GM12878 (cell line): ENCODE results near the gene MYO7A. TPM values are rescaled to one million over a fixed set of nuclear protein-coding genes. Genes with fewer than 3 reads are reported as not detected.

Experiments
- ATAC-seq: fragments of 200-7000 bp; cut with Tn5 transposase; 3 replicates; pipeline ENCODE4 v1.9.1; 2020; ENCODE audit warnings: mild to moderate bottlenecking, moderate library complexity
- BruUV-seq: library from RNA; stranded (reverse); fragments of 400-500 nt; replicated peaks from 2 replicates; lab custom pipeline; 2021; lab: Mats Ljungman, UMichigan
- CTCF ChIA-PET: fragments of 300-600 bp; sonication (Branson Sonifier 250); formaldehyde crosslinking; extraction: SDS; loops from one replicate; lab custom pipeline; 2021; ENCODE audit warnings: inconsistent platforms; lab: Yijun Ruan, JAX
- POLR2A ChIA-PET: fragments of 350-600 bp; formaldehyde crosslinking; extraction: SDS; loops from one replicate; lab custom pipeline; 2021; ENCODE audit warnings: inconsistent platforms; lab: Charles Lee
- RAD21 ChIA-PET: fragments of 300-600 bp; sonication (Branson Sonifier 250); formaldehyde crosslinking; loops from one replicate; lab custom pipeline; 2023; ENCODE audit warnings: antibody characterized with exemption; ENCODE audit not compliant: unreplicated experiment; lab: Charles Lee
- SMC1A ChIA-PET: fragments of 300-600 bp; sonication (Branson Sonifier 250); formaldehyde crosslinking; loops from one replicate; lab custom pipeline; 2023; ENCODE audit not compliant: unreplicated experiment, uncharacterized antibody; lab: Charles Lee
- DNase-seq: peaks from one replicate; pipeline ENCODE4 v3.0.0-alpha.2; 2011; ENCODE audit warnings: low read depth, low spot score
- FAIRE-seq: peaks from 3 replicates; lab custom pipeline; 2011; peaks lifted over from hg19 to GRCh38; lab: Jason Lieb, UNC
- H2AFZ ChIP-seq: 2 replicates; pipeline ENCODE4 v1.6.0; 2011; ENCODE audit warnings: low read depth, low read length, control low read depth; ENCODE audit not compliant: control insufficient read depth
- H3K27ac ChIP-seq: 2 replicates; pipeline ENCODE4 v1.5.1; 2011; ENCODE audit warnings: control low read depth; ENCODE audit not compliant: control insufficient read depth, insufficient read depth
- H3K27me3 ChIP-seq, 2 experiments: replicated peaks in 1 of 2; 2 replicates each; pipeline versions ENCODE4 v1.6.0 to v1.6.1; 2011; ENCODE audit warnings: low read length in 1 of 2; ENCODE audit not compliant: control insufficient read depth in 2 of 2, insufficient read depth in 2 of 2
- H3K36me3 ChIP-seq, 2 experiments: 2 replicates each; pipeline ENCODE4 v1.5.1; 2011; ENCODE audit warnings: low read length in 1 of 2; ENCODE audit not compliant: control insufficient read depth in 2 of 2, insufficient read depth in 2 of 2
- H3K4me1 ChIP-seq: 2 replicates; pipeline ENCODE4 v1.6.1; 2011; ENCODE audit warnings: mild to moderate bottlenecking, low read length, moderate library complexity, mixed read lengths; ENCODE audit not compliant: control insufficient read depth, insufficient read depth
- H3K4me2 ChIP-seq: 2 replicates; pipeline ENCODE4 v1.6.0; 2011; ENCODE audit warnings: control low read depth; ENCODE audit not compliant: control insufficient read depth, insufficient read depth
- H3K4me3 ChIP-seq: fragments of 200-600 bp; sonication (generic); 2 replicates; pipeline ENCODE4 v1.5.1; 2016
- H3K79me2 ChIP-seq: 2 replicates; pipeline ENCODE4 v1.6.0; 2011; ENCODE audit warnings: low read length; ENCODE audit not compliant: control insufficient read depth, insufficient read depth
- H3K9ac ChIP-seq: 2 replicates; pipeline ENCODE4 v1.8.0; 2011; ENCODE audit warnings: low read length, control low read depth, mixed read lengths; ENCODE audit not compliant: control insufficient read depth, insufficient read depth
- H3K9me3 ChIP-seq: replicated peaks from 3 replicates; pipeline ENCODE4 v1.5.1; 2011; ENCODE audit warnings: mild to moderate bottlenecking, low read length; ENCODE audit not compliant: control insufficient read depth, insufficient read depth
- H4K20me1 ChIP-seq: 2 replicates; pipeline ENCODE4 v1.6.0; 2011; ENCODE audit not compliant: control insufficient read depth, insufficient read depth
- ATF3 ChIP-seq: IDR thresholded peaks from 2 replicates; pipeline ENCODE4 v1.6.1; 2011; ENCODE audit warnings: low read depth, mild to moderate bottlenecking, low read length, moderate library complexity, borderline replicate concordance; ENCODE audit errors: extremely low read depth
- CHD2 ChIP-seq: IDR thresholded peaks from 2 replicates; pipeline ENCODE4 v1.6.1; 2011; ENCODE audit warnings: low read depth, low read length, improper control_type of control experiment, borderline replicate concordance
- DPF2 ChIP-seq: fragments of 450-650 bp; IDR thresholded peaks from 2 replicates; pipeline ENCODE4 v1.6.1; 2017; ENCODE audit warnings: mild to moderate bottlenecking
- IKZF2 ChIP-seq, 2 experiments: fragments of 450-650 bp; IDR thresholded peaks; 2 replicates each; pipeline ENCODE4 v1.6.1; 2017; ENCODE audit warnings: mild to moderate bottlenecking in 2 of 2, moderate library complexity in 2 of 2
- MAX ChIP-seq: IDR thresholded peaks from 2 replicates; pipeline ENCODE4 v1.6.1; 2012; ENCODE audit warnings: low read depth, low read length, improper control_type of control experiment
- PAX8 ChIP-seq: fragments of 450-650 bp; IDR thresholded peaks from 2 replicates; pipeline ENCODE4 v1.6.1; 2017; ENCODE audit warnings: mild to moderate bottlenecking, moderate library complexity
- POU2F2 ChIP-seq: IDR thresholded peaks from 3 replicates; pipeline ENCODE4 v1.6.1; 2011; ENCODE audit warnings: low read depth, mild to moderate bottlenecking, low read length, borderline replicate concordance
- RBBP5 ChIP-seq: fragments of 200-600 bp; sonication (generic); conservative IDR thresholded peaks from 2 replicates; pipeline ENCODE4 v1.6.1; 2016
- RCOR1 ChIP-seq: conservative IDR thresholded peaks from 2 replicates; pipeline ENCODE4 v1.6.1; 2012; ENCODE audit warnings: low read depth, low read length, improper control_type of control experiment
- STAT1 ChIP-seq: fragments of 450-650 bp; conservative IDR thresholded peaks from 2 replicates; pipeline ENCODE4 v1.6.1; 2014; ENCODE audit warnings: antibody characterized with exemption, mild to moderate bottlenecking
- TCF3 ChIP-seq: IDR thresholded peaks from 2 replicates; pipeline ENCODE4 v1.6.1; 2012; ENCODE audit warnings: low read depth, mild to moderate bottlenecking, low read length, borderline replicate concordance; ENCODE audit not compliant: insufficient read depth
- WGBS: methylation state at CpG from one replicate; pipeline ENCODE4 v1.1.6; 2016; ENCODE audit warnings: low lambda C conversion rate; ENCODE audit not compliant: insufficient replicate concordance, insufficient coverage; ENCODE audit errors: missing lambda C conversion rate; 5-methylcytosine and 5-hydroxymethylcytosine counted together
- in situ Hi-C: fragments of 300-500 bp; cut with MboI; formaldehyde crosslinking; loops from 9 replicates; pipeline ENCODE4 v1.14.3; 2018; ENCODE audit warnings: mixed read lengths
- intact Hi-C: fragments of 100-400 bp; cut with micrococcal nuclease; formaldehyde crosslinking; loops from one replicate; pipeline ENCODE4 v1.14.2; 2022; ENCODE audit not compliant: unreplicated experiment
- polyA plus RNA-seq, 11 experiments: library from polyadenylated mRNA; depleted of rRNA in 4 of 11; unstranded in 6 of 11; stranded (reverse) in 5 of 11; fragments of >200 nt; fragmentation: Nextera tagmentation in 4 of 11; fragmentation: Illumina TruSeq in 1 of 11; extraction: Ambion mirVana in 4 of 11; extraction: Trizol in 1 of 11; gene quantifications; 1 replicate in 1 of 11; 2 replicates in 10 of 11; pipeline versions ENCODE4 v1.2.1 to v1.2.3, GENCODE V29; 2011 to 2016; ENCODE audit warnings: inconsistent platforms in 2 of 11, missing spikeins in 2 of 11, low read depth in 1 of 11
- total RNA-seq, 4 experiments: library from RNA; depleted of rRNA in 3 of 4; stranded (reverse); fragments of >200 nt in 3 of 4; fragmentation: Illumina TruSeq in 1 of 4; extraction: Trizol in 1 of 4; gene quantifications; 2 replicates each; pipeline versions ENCODE4 v1.2.1 to v1.2.3, GENCODE V29; 2013 to 2021
- TF ChIP-seq, protein P1 (sequence below): fragments of 450-650 bp; IDR thresholded peaks from 2 replicates; pipeline ENCODE4 v1.6.1; 2014; ENCODE audit warnings: mild to moderate bottlenecking
- TF ChIP-seq, protein P2 (sequence below): fragments of 450-650 bp; IDR thresholded peaks from 2 replicates; pipeline ENCODE4 v1.6.1; 2018; ENCODE audit warnings: borderline replicate concordance, mild to moderate bottlenecking; ENCODE audit not compliant: partially characterized antibody

The MYO7A gene
- total and polyA plus RNA-seq, 10 of the 15 experiments (the other 5 are each of a cell fraction or from before 2014, with no cell fraction given), result 0.01 to 0.21 (median 0.04) TPM; not detected in 6

- Histone ChIP-seq H3K9ac (no peak within 1 kb of the TSS), H4K20me1 (no peaks in the 10 kb centered on the region), H3K79me2 (no peaks in the 10 kb centered on the region), H3K9me3 (no peaks in the 10 kb centered on the region), H3K27me3 (peaks cover 0 to 2% of the 10 kb centered on the region in 2 experiments; a peak in 1 of 4 replicates), H3K27ac (no peak within 1 kb of the TSS), H3K4me1 (no peaks in the 10 kb centered on the region), H3K4me2 (no peak within 1 kb of the TSS), H2AFZ (no peak within 1 kb of the TSS), H3K36me3 (no peaks in the 10 kb centered on the region), H3K4me3 (no peak within 1 kb of the TSS)
- in situ Hi-C loops (no loop called here), intact Hi-C loops (loop anchor here (10.0 kb wide), 1 partner anchor 368 kb away; no protein-coding TSS in a partner anchor)
- ChIA-PET CTCF (interaction anchor here (1.5 to 3.0 kb wide), 3 partner anchors 10 to 183 kb away, joined by 3 to 17 read pairs (median 6); no protein-coding TSS in a partner anchor), SMC1A (interaction anchor here (1.3 kb wide), 1 partner anchor 182 kb away, joined by 5 read pairs; no protein-coding TSS in a partner anchor), POLR2A (no interaction called here), RAD21 (no interaction called here)
- 49% methylated on average over 37 of the region's 37 CpGs for WGBS
- ATAC-seq (no peak), FAIRE-seq (no peak), DNase-seq (no peak)
- TF ChIP-seq TCF3 (no peak), CHD2 (no peak), DPF2 (no peak), RCOR1 (no peak), MAX (no peak), ATF3 (no peak), STAT1 (no peak), POU2F2 (no peak), PAX8 (no peak), IKZF2 (IDR thresholded peaks at IDR 0.05) (no peak), RBBP5 (no peak)
- TF ChIP-seq, protein P1, sequence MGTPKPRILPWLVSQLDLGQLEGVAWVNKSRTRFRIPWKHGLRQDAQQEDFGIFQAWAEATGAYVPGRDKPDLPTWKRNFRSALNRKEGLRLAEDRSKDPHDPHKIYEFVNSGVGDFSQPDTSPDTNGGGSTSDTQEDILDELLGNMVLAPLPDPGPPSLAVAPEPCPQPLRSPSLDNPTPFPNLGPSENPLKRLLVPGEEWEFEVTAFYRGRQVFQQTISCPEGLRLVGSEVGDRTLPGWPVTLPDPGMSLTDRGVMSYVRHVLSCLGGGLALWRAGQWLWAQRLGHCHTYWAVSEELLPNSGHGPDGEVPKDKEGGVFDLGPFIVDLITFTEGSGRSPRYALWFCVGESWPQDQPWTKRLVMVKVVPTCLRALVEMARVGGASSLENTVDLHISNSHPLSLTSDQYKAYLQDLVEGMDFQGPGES, result no peak
- TF ChIP-seq, protein P2, sequence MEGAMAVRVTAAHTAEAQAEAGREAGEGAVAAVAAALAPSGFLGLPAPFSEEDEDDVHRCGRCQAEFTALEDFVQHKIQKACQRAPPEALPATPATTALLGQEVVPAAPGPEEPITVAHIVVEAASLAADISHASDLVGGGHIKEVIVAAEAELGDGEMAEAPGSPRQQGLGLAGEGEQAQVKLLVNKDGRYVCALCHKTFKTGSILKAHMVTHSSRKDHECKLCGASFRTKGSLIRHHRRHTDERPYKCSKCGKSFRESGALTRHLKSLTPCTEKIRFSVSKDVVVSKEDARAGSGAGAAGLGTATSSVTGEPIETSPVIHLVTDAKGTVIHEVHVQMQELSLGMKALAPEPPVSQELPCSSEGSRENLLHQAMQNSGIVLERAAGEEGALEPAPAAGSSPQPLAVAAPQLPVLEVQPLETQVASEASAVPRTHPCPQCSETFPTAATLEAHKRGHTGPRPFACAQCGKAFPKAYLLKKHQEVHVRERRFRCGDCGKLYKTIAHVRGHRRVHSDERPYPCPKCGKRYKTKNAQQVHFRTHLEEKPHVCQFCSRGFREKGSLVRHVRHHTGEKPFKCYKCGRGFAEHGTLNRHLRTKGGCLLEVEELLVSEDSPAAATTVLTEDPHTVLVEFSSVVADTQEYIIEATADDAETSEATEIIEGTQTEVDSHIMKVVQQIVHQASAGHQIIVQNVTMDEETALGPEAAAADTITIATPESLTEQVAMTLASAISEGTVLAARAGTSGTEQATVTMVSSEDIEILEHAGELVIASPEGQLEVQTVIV, result no peak
- no TSS peak for BruUV-seq
These were observed 25.5 kb upstream of the MYO7A start, which contains the start of gene OMP for GRCh38 chr11:77102246-77103210. Gene OMP (plus strand): TSS chr11:77102840. CDS start chr11:77102840, 0 bp downstream.
